Spleen (tissue), 11 donors: ENCODE results near the gene MT1B. TPM values are rescaled to one million over a fixed set of nuclear protein-coding genes. Genes with fewer than 3 reads are reported as not detected.

Experiments
- DNase-seq: peaks from one replicate; pipeline ENCODE4 v3.0.0-alpha.2; 2020
- H3K27ac ChIP-seq, 8 donors: fragments of 200-600 bp; sonication (generic) in 7 of 8; 1 replicate in 4 of 8; 2 replicates in 4 of 8; pipeline versions ENCODE4 v1.5.0 to v1.8.0; 2016 to 2021; ENCODE audit warnings: inconsistent platforms in 4 of 8, mild to moderate bottlenecking in 4 of 8, moderate library complexity in 1 of 8
- H3K27me3 ChIP-seq, 7 donors: fragments of 200-600 bp; sonication (generic) in 6 of 7; replicated peaks in 1 of 7; 1 replicate in 4 of 7; 2 replicates in 3 of 7; pipeline versions ENCODE4 v1.5.0 to v1.8.0; 2016 to 2021; ENCODE audit warnings: inconsistent platforms in 3 of 7, mild to moderate bottlenecking in 1 of 7
- H3K36me3 ChIP-seq, 6 donors: fragments of 200-600 bp; sonication (generic) in 5 of 6; 1 replicate in 4 of 6; 2 replicates in 2 of 6; pipeline versions ENCODE4 v1.5.0 to v1.8.0; 2016 to 2021; ENCODE audit warnings: inconsistent platforms in 2 of 6
- H3K4me1 ChIP-seq, 6 donors: fragments of 200-600 bp; sonication (generic) in 5 of 6; 1 replicate in 3 of 6; 2 replicates in 3 of 6; pipeline versions ENCODE4 v1.5.0 to v1.8.0; 2016 to 2021; ENCODE audit warnings: inconsistent platforms in 3 of 6
- H3K4me3 ChIP-seq, 8 donors: fragments of 200-600 bp; sonication (generic) in 7 of 8; 1 replicate in 4 of 8; 2 replicates in 4 of 8; pipeline versions ENCODE4 v1.5.0 to v1.8.0; 2016 to 2021; ENCODE audit warnings: inconsistent platforms in 4 of 8, mild to moderate bottlenecking in 4 of 8, moderate library complexity in 2 of 8
- H3K9me3 ChIP-seq, 8 donors: fragments of 200-600 bp; sonication (generic) in 7 of 8; 1 replicate in 4 of 8; 2 replicates in 4 of 8; pipeline versions ENCODE4 v1.5.0 to v1.8.0; 2016 to 2021; ENCODE audit warnings: inconsistent platforms in 4 of 8
- CTCF ChIP-seq, 11 experiments: fragments of 200-600 bp in 7 of 11; fragments of 450-650 bp in 4 of 11; sonication (generic) in 4 of 11; IDR thresholded peaks in 8 of 11; conservative IDR thresholded peaks in 3 of 11; 1 replicate in 7 of 11; 2 replicates in 4 of 11; pipeline versions ENCODE4 v1.4.0 to v1.8.0; 2016 to 2021; ENCODE audit warnings: antibody characterized with exemption in 11 of 11, inconsistent platforms in 4 of 11, mild to moderate bottlenecking in 1 of 11
- POLR2A ChIP-seq, 3 donors: fragments of 450-650 bp; IDR thresholded peaks; one replicate each; pipeline ENCODE4 v1.5.1; 2017; ENCODE audit warnings: antibody characterized with exemption in 3 of 3, mild to moderate bottlenecking in 1 of 3
- POLR2AphosphoS5 ChIP-seq, 3 donors: sonication (generic); formaldehyde crosslinking; IDR thresholded peaks; one replicate each; pipeline ENCODE4 v1.5.1; 2017; ENCODE audit warnings: antibody characterized with exemption in 3 of 3
- WGBS, 5 donors: extraction: QIAGEN DNeasy Blood & Tissue Kit in 3 of 5; methylation state at CpG; one replicate each; pipeline versions ENCODE4 v1.1.5 to v1.1.7; 2013 to 2018; 5-methylcytosine and 5-hydroxymethylcytosine counted together
- intact Hi-C: fragments of 100-400 bp; cut with DNase I; formaldehyde crosslinking; loops from one replicate; pipeline ENCODE4 v1.15.0; 2023; ENCODE audit warnings: low total_unique reads
- polyA plus RNA-seq, 3 donors: library from polyadenylated mRNA; stranded (reverse); fragments of 200-250 nt; gene quantifications; one replicate each; pipeline ENCODE4 v1.2.1, GENCODE V29; 2013
- total RNA-seq, 7 donors: library from RNA; depleted of rRNA in 3 of 7; stranded (reverse); fragments of >200 nt in 3 of 7; fragmentation: NEBNext Ultra II Directional in 4 of 7; extraction: Animal tissue kit (Norgen Biotek cat#: 25700) in 4 of 7; gene quantifications; one replicate each; pipeline versions ENCODE4 v1.1.0 to v1.2.1, GENCODE V29; 2016 to 2021
- donor health status: healthy with polysubstance abuse.
- donor health status: DM: no; HTN: no; CAD: no; lungs with moderate emphysema.
- donor health status: DM: no; HTN: no; CAD: no.
- donor health status: Bipolar disorder and iron deficiency.
- donor health status: healthy.
- donor health status: DM: no; HTN: no; CAD: no.
- donor health status: DM: yes; HTN: yes; CAD: no.

Gene MT1B
- total and polyA plus RNA-seq, 10 donors, result not detected

- peaks cover 0 to 11% (median 3%) of the 10 kb centered on the region in 8 donors for H3K9me3 ChIP-seq
- no peaks in the 10 kb centered on the region for H3K4me1 ChIP-seq
- TF ChIP-seq CTCF (IDR thresholded peaks at IDR 0.05 in 8 of 11, conservative IDR thresholded peaks at IDR 0.05 in 3 of 11) (no peak), POLR2A (IDR thresholded peaks at IDR 0.05) (no peak), POLR2AphosphoS5 (IDR thresholded peaks at IDR 0.05) (no peak)
- no peak overlapping the region for H3K4me3 ChIP-seq
- no peaks in the 10 kb centered on the region for H3K27me3 ChIP-seq
- H3K27ac ChIP-seq, result no peak overlapping the region
- intact Hi-C loops, result loop anchor here (10.0 kb wide), 1 partner anchor 84 kb away; the partner anchor contains the start of gene MT2A
- 71 to 89% (median 80%) methylated on average over 3 of the region's 3 CpGs for WGBS, 5 donors
- H3K36me3 ChIP-seq, result no peaks in the 10 kb centered on the region
- DNase-seq, result no peak
Observed at GRCh38 chr16:56689171-56689570, 37.5 kb downstream of the MT1B start.

DNA sequence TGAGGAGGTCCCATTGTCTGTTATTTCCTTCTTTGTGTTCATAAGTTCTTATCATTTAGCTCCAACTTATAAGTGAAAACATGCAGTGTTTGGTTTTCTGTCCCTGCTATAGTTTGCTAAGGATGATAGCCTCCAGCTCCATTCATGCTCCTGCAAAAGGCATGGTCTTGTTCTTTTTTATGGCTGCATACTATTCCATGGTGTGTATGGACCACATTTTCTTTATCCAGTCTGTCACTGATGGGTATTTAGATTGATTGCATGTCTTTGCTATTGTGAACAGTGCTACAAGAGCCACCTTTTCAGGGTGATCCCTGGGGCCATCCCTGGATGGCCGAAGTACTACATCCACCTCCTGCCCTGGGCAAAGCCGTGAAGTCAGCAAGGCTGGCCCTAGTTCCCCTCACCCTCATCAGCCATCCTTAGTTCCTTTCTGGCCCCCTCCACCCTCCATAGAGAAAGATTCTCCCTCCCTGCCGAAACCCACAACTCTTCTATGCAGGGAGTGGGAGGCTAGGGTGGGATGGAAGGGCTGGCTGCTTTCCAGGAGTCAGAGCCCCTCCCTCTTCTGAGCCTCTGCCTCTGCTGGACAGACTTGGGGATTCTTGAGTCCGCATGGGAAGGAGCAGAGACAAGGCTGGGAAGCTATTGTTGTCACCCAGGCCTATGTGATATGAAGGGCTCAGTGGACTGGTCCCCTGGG, 38.9 kb downstream of the MT1B start:
- peaks cover 0 to 11% (median 3%) of the 10 kb centered on the region in 8 donors for H3K9me3 ChIP-seq
- WGBS, 5 donors, result 65 to 92% (median 77%) methylated on average over 4 of the region's 4 CpGs
- intact Hi-C loops, result no loop called here
- H3K27me3 ChIP-seq, result no peaks in the 10 kb centered on the region
- no peak for TF ChIP-seq POLR2AphosphoS5 (IDR thresholded peaks at IDR 0.05)
- no peak for TF ChIP-seq CTCF (IDR thresholded peaks at IDR 0.05 in 8 of 11, conservative IDR thresholded peaks at IDR 0.05 in 3 of 11)
- no peak for TF ChIP-seq POLR2A (IDR thresholded peaks at IDR 0.05)
- no peak for DNase-seq
- no peak overlapping the region for H3K4me3 ChIP-seq
- H3K4me1 ChIP-seq, result no peaks in the 10 kb centered on the region
- no peak overlapping the region for H3K27ac ChIP-seq
- H3K36me3 ChIP-seq, result no peaks in the 10 kb centered on the region

DNA sequence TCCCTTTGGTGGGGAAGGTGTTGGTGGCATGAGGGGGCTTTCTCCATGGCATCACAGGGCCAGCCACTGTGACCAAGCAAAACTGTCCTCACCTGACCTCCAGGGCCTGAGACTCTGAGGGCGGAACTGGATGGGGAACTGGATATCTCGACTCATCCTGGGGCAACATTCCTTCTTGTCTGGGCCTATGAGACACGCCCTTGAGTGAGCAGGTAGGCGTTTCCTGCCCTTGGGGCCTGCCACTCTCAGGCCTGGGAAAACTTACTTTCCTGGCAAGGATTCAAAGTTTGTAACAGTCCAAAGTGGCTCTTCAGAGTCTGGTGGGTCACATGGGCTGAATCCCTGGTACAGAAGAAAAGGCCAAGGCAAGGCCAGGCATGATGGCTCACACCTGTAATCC, 40.2 kb downstream of the MT1B start:
- H3K36me3 ChIP-seq, result no peaks in the 10 kb centered on the region
- no peaks in the 10 kb centered on the region for H3K4me1 ChIP-seq
- no peak overlapping the region for H3K27ac ChIP-seq
- no peaks in the 10 kb centered on the region for H3K27me3 ChIP-seq
- DNase-seq, result no peak
- peaks cover 0 to 6% (median 3%) of the 10 kb centered on the region in 8 donors for H3K9me3 ChIP-seq
- TF ChIP-seq POLR2AphosphoS5 (IDR thresholded peaks at IDR 0.05), result no peak
- TF ChIP-seq CTCF (IDR thresholded peaks at IDR 0.05 in 8 of 11, conservative IDR thresholded peaks at IDR 0.05 in 3 of 11), result no peak
- TF ChIP-seq POLR2A (IDR thresholded peaks at IDR 0.05), result no peak
- intact Hi-C loops, result no loop called here
- no peak overlapping the region for H3K4me3 ChIP-seq
- 67 to 89% (median 74%) methylated on average over 3 to 4 of the region's 4 CpGs for WGBS, 5 donors

GRCh38 chr16:56695246-56695645, 43.6 kb downstream of the MT1B start:
- Histone ChIP-seq H3K4me3 (no peak overlapping the region), H3K27ac (no peak overlapping the region), H3K27me3 (peaks cover 0 to 5% (median 0%) of the 10 kb centered on the region in 7 donors), H3K9me3 (peaks cover 0 to 13% (median 4%) of the 10 kb centered on the region in 8 donors), H3K36me3 (no peaks in the 10 kb centered on the region), H3K4me1 (no peaks in the 10 kb centered on the region)
- TF ChIP-seq CTCF (IDR thresholded peaks at IDR 0.05 in 8 of 11, conservative IDR thresholded peaks at IDR 0.05 in 3 of 11) (no peak), POLR2A (IDR thresholded peaks at IDR 0.05) (no peak), POLR2AphosphoS5 (IDR thresholded peaks at IDR 0.05) (no peak)
- WGBS, 5 donors, result 84 to 100% (median 93%) methylated on average over 1 of the region's 1 CpG
- intact Hi-C loops, result no loop called here
- no peak for DNase-seq
